ENCODE data around the gene FAM168B. TPM values are rescaled to one million over a fixed set of nuclear protein-coding genes. Genes with fewer than 3 reads are reported as not detected.
A peak's percentile ranks its signal among the peaks of the same experiment; 100 is the strongest.

Gene FAM168B
- total RNA-seq, 2 donors from 2014 or later: 144 to 156 TPM

GRCh38 chr2:131104487-131105155 is 11.4 kb upstream of the FAM168B start:
- TF ChIP-seq CTCF (IDR thresholded peaks at IDR 0.05): no peak
- H3K27me3 ChIP-seq (replicated peaks; ENCODE audit: insufficient read depth): no peaks in the 10 kb centered on the region
- peak; percentile 10 for DNase-seq (ENCODE audit: low spot score)
- no peaks in the 10 kb centered on the region for H3K9me3 ChIP-seq
- ATAC-seq (ENCODE audit: insufficient number of reproducible peaks, low FRiP score, low read depth): peak; percentile 77
- peaks cover 10 to 21% of the 10 kb centered on the region in 2 donors for H3K4me1 ChIP-seq (ENCODE audit: control insufficient read depth in 1 of 2, low read depth in 2 of 2)
- H3K4me3 ChIP-seq: peak overlapping the region; percentile 87
- H3K36me3 ChIP-seq: no peaks in the 10 kb centered on the region
- peak overlapping the region; percentile 93 to 95 for H3K27ac ChIP-seq

- H3K9me3 ChIP-seq: no peaks in the 10 kb centered on the region
- H3K27ac ChIP-seq: no peak overlapping the region
- H3K4me1 ChIP-seq (ENCODE audit: control insufficient read depth in 1 of 2, low read depth in 2 of 2): peaks cover 10 to 21% of the 10 kb centered on the region in 2 donors
- DNase-seq (ENCODE audit: low spot score) (no peak), ATAC-seq (ENCODE audit: insufficient number of reproducible peaks, low FRiP score, low read depth) (no peak)
- TF ChIP-seq CTCF (IDR thresholded peaks at IDR 0.05): no peak
- no peaks in the 10 kb centered on the region for H3K27me3 ChIP-seq (replicated peaks; ENCODE audit: insufficient read depth)
- no peak overlapping the region for H3K4me3 ChIP-seq
- no peaks in the 10 kb centered on the region for H3K36me3 ChIP-seq
Measured at GRCh38 chr2:131103165-131103564, 9.9 kb upstream of the FAM168B start.

- H3K9me3 ChIP-seq: no peaks in the 10 kb centered on the region
- H3K4me1 ChIP-seq (ENCODE audit: control insufficient read depth in 1 of 2, low read depth in 2 of 2): peaks cover 13 to 19% of the 10 kb centered on the region in 2 donors
- ATAC-seq (ENCODE audit: insufficient number of reproducible peaks, low FRiP score, low read depth) (no peak), DNase-seq (ENCODE audit: low spot score) (no peak)
- H3K27ac ChIP-seq: no peak overlapping the region
- no peaks in the 10 kb centered on the region for H3K36me3 ChIP-seq
- H3K4me3 ChIP-seq: no peak overlapping the region
- TF ChIP-seq CTCF (IDR thresholded peaks at IDR 0.05): no peak
- H3K27me3 ChIP-seq (replicated peaks; ENCODE audit: insufficient read depth): no peaks in the 10 kb centered on the region
Measured at GRCh38 chr2:131094463-131095281, 1.4 kb upstream of the FAM168B start.

DNA sequence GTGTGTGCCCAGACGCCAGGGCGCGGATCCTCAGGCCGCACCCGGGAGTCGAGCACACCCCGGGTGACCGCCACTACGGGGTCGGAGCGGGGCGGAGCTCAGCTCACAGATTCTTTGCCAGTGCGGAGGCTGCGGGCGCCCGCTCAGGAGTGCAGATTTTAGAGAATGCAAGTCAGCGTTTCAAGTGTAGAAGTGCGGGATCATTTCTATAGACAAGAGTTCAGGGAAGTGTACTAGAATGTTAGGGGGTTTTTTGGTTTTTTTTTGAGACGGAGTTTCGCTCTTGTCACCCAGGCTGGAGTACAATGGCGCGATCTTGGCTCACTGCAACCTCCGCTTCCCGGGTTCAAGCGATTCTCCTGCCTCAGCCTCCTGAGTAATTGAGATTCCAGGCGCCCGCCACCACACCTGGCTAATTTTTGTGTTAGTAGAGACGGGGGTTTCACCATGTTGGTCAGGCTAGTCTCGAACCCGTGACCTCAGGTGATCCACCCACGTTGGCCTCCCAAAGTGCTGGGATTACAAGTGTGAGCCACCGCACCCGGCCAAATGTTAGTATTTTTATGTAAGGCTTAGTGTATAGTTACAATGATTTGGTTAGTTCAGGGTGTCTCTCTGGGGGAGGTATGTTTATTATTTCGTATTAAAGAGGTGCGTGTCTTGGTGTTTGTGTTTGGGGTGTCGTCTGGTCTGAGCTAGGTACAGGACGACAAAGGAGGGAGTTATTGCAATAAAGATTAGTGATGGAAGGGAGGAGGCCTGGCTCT is 619 bp upstream of the FAM168B start:
- H3K36me3 ChIP-seq: no peaks in the 10 kb centered on the region
- ATAC-seq (ENCODE audit: insufficient number of reproducible peaks, low FRiP score, low read depth) (peak; percentile 62), DNase-seq (ENCODE audit: low spot score) (peak; percentile 17)
- no peaks in the 10 kb centered on the region for H3K9me3 ChIP-seq
- H3K4me1 ChIP-seq (ENCODE audit: control insufficient read depth in 1 of 2, low read depth in 2 of 2): peaks cover 13 to 19% of the 10 kb centered on the region in 2 donors
- no peaks in the 10 kb centered on the region for H3K27me3 ChIP-seq (replicated peaks; ENCODE audit: insufficient read depth)
- peak overlapping the region; percentile 82 to 95 for H3K27ac ChIP-seq
- peak overlapping the region; percentile 100 for H3K4me3 ChIP-seq
- TF ChIP-seq CTCF (IDR thresholded peaks at IDR 0.05): no peak
